GM23248 (cell line): ENCODE measurements around the gene ADAMTS17. TPM values are rescaled to one million over a fixed set of nuclear protein-coding genes. Genes with fewer than 3 reads are reported as not detected.

Experiments
- DNase-seq: peaks from one replicate; pipeline ENCODE4 v3.0.0-alpha.2; 2015
- H2AFZ ChIP-seq: fragments of 200-600 bp; sonication (generic); 2 replicates; pipeline ENCODE4 v1.6.1; 2016; ENCODE audit warnings: antibody characterized with exemption
- H3F3A ChIP-seq: fragments of 200-600 bp; sonication (generic); 2 replicates; pipeline ENCODE4 v1.6.1; 2016; ENCODE audit warnings: mild to moderate bottlenecking, antibody characterized with exemption, mixed run types; ENCODE audit not compliant: insufficient read depth
- H3K27ac ChIP-seq: fragments of 200-600 bp; sonication (generic); 2 replicates; pipeline ENCODE4 v1.5.1; 2016; ENCODE audit warnings: mild to moderate bottlenecking
- H3K27me3 ChIP-seq: fragments of 200-600 bp; sonication (generic); replicated peaks from 2 replicates; pipeline ENCODE4 v1.6.1; 2016; ENCODE audit warnings: mild to moderate bottlenecking; ENCODE audit not compliant: insufficient read depth
- H3K36me3 ChIP-seq: fragments of 200-600 bp; sonication (generic); 2 replicates; pipeline ENCODE4 v1.6.1; 2016; ENCODE audit warnings: low read depth, mild to moderate bottlenecking
- H3K4me1 ChIP-seq: fragments of 200-600 bp; sonication (generic); 2 replicates; pipeline ENCODE4 v1.6.1; 2016; ENCODE audit warnings: mild to moderate bottlenecking; ENCODE audit not compliant: insufficient read depth
- H3K4me2 ChIP-seq: fragments of 200-600 bp; sonication (generic); one replicate; pipeline ENCODE4 v1.6.1; 2016; ENCODE audit warnings: mild to moderate bottlenecking; ENCODE audit not compliant: unreplicated experiment
- H3K4me3 ChIP-seq: fragments of 200-600 bp; sonication (generic); 2 replicates; pipeline ENCODE4 v1.5.1; 2016; ENCODE audit warnings: mild to moderate bottlenecking
- H3K79me2 ChIP-seq: fragments of 200-600 bp; sonication (generic); 2 replicates; pipeline ENCODE4 v1.6.1; 2016; ENCODE audit warnings: mild to moderate bottlenecking; ENCODE audit not compliant: insufficient read depth
- H3K9ac ChIP-seq: fragments of 200-600 bp; sonication (generic); 2 replicates; pipeline ENCODE4 v1.6.1; 2016; ENCODE audit warnings: mild to moderate bottlenecking
- H3K9me2 ChIP-seq: fragments of 200-600 bp; sonication (generic); 2 replicates; pipeline ENCODE4 v1.6.1; 2016; ENCODE audit warnings: mixed run types, mild to moderate bottlenecking, moderate library complexity; ENCODE audit not compliant: insufficient read depth
- H3K9me3 ChIP-seq: fragments of 200-600 bp; sonication (generic); one replicate; pipeline ENCODE4 v1.6.1; 2017; ENCODE audit warnings: low read depth
- H4K20me1 ChIP-seq: fragments of 200-600 bp; sonication (generic); 2 replicates; pipeline ENCODE4 v1.6.0; 2016; ENCODE audit not compliant: insufficient read depth
- EZH2 ChIP-seq: fragments of 200-600 bp; sonication (generic); IDR thresholded peaks from 2 replicates; pipeline ENCODE4 v1.6.1; 2018; ENCODE audit warnings: antibody characterized with exemption, mild to moderate bottlenecking; ENCODE audit not compliant: insufficient read depth, poor library complexity, severe bottlenecking
- EZH2phosphoT487 ChIP-seq: fragments of 200-600 bp; sonication (generic); IDR thresholded peaks from 2 replicates; pipeline ENCODE4 v1.6.1; 2018; ENCODE audit warnings: antibody characterized with exemption, moderate library complexity, mild to moderate bottlenecking, low read depth; ENCODE audit not compliant: insufficient read depth
- WGBS, 2 experiments: methylation state at CpG; one replicate each; pipeline ENCODE4 v1.1.6; 2015 to 2017; ENCODE audit warnings: low lambda C conversion rate in 2 of 2, low coverage in 1 of 2; ENCODE audit errors: missing lambda C conversion rate in 2 of 2; 5-methylcytosine and 5-hydroxymethylcytosine counted together
- in situ Hi-C: fragments of 300-500 bp; cut with MboI; formaldehyde crosslinking; loops from 2 replicates; pipeline ENCODE4 v1.15.0; 2020
- polyA plus RNA-seq: library from polyadenylated mRNA; unstranded; fragments of >200 nt; fragmentation: Nextera tagmentation; extraction: Ambion mirVana; gene quantifications from 2 replicates; pipeline ENCODE4 v1.2.1, GENCODE V29; 2016
- total RNA-seq: library from RNA; depleted of rRNA; stranded (reverse); fragments of >200 nt; shearing (Covaris generic); gene quantifications from 2 replicates; pipeline ENCODE4 v1.2.3, GENCODE V29; 2014

Gene ADAMTS17
- total and polyA plus RNA-seq, 2 experiments from 2014 or later: not detected

GRCh38 chr15:100333236-100333635 lies 8.5 kb downstream of the ADAMTS17 start:
- Histone ChIP-seq H3K4me2 (no peak overlapping the region), H3K9me2 (no peaks in the 10 kb centered on the region), H3K27ac (no peak overlapping the region), H3K79me2 (no peaks in the 10 kb centered on the region), H3K4me1 (no peaks in the 10 kb centered on the region), H3K4me3 (no peak overlapping the region), H3K36me3 (no peaks in the 10 kb centered on the region), H3K9me3 (no peaks in the 10 kb centered on the region), H3F3A (no peaks in the 10 kb centered on the region), H3K9ac (no peak overlapping the region), H2AFZ (no peak overlapping the region), H4K20me1 (no peaks in the 10 kb centered on the region), H3K27me3 (no peaks in the 10 kb centered on the region)
- WGBS, 2 experiments: 59 to 63% methylated on average over 7 of the region's 7 CpGs
- in situ Hi-C loops: loop anchor here (25.0 kb wide), 2 partner anchors 679 to 1071 kb away; partner anchors contain the start of gene LRRC28
- TF ChIP-seq EZH2phosphoT487: no peak
- no peak for TF ChIP-seq EZH2
- no peak for DNase-seq

DNA sequence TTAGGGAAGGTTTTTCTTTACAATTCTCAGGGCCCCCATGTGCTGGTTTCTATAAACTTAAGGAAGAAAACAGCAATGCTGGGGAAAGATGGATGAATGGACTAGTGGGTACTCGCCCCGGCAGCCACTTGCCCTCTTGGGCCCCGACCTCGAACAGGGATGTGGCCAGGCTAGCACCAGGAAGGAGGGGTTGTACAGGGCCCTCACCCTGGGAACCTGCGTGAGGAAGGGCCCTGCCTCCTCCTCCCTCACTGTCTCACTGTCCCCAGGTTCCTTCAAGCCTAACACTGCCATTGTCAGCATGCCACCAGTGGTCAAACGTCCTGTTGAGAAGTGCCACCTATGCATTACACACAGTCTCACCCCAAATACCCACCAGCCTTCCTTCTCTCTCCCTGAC lies 9.1 kb downstream of the ADAMTS17 start:
- Histone ChIP-seq H3F3A (no peaks in the 10 kb centered on the region), H3K79me2 (no peaks in the 10 kb centered on the region), H4K20me1 (no peaks in the 10 kb centered on the region), H3K4me3 (no peak overlapping the region), H2AFZ (no peak overlapping the region), H3K4me1 (no peaks in the 10 kb centered on the region), H3K4me2 (no peak overlapping the region), H3K27me3 (no peaks in the 10 kb centered on the region), H3K36me3 (no peaks in the 10 kb centered on the region), H3K27ac (no peak overlapping the region), H3K9ac (no peak overlapping the region), H3K9me3 (no peaks in the 10 kb centered on the region), H3K9me2 (no peaks in the 10 kb centered on the region)
- no peak for DNase-seq
- no peak for TF ChIP-seq EZH2phosphoT487
- TF ChIP-seq EZH2: no peak
- 68 to 78% methylated on average over 6 of the region's 6 CpGs for WGBS, 2 experiments
- in situ Hi-C loops: loop anchor here (25.0 kb wide), 2 partner anchors 680 to 1070 kb away; partner anchors contain the start of gene LRRC28

GRCh38 chr15:100332231-100332630 lies 9.5 kb downstream of the ADAMTS17 start:
- no peak overlapping the region for H3K4me3 ChIP-seq
- no peaks in the 10 kb centered on the region for H3K9me3 ChIP-seq
- H2AFZ ChIP-seq: no peak overlapping the region
- no peak for DNase-seq
- no peaks in the 10 kb centered on the region for H4K20me1 ChIP-seq
- in situ Hi-C loops: loop anchor here (25.0 kb wide), 2 partner anchors 680 to 1070 kb away; partner anchors contain the start of gene LRRC28
- TF ChIP-seq EZH2phosphoT487: no peak
- no peak for TF ChIP-seq EZH2
- no peaks in the 10 kb centered on the region for H3K79me2 ChIP-seq
- no peaks in the 10 kb centered on the region for H3K36me3 ChIP-seq
- H3K9ac ChIP-seq: no peak overlapping the region
- no peaks in the 10 kb centered on the region for H3K27me3 ChIP-seq
- H3K4me2 ChIP-seq: no peak overlapping the region
- no peaks in the 10 kb centered on the region for H3K4me1 ChIP-seq
- H3K9me2 ChIP-seq: no peaks in the 10 kb centered on the region
- no peaks in the 10 kb centered on the region for H3F3A ChIP-seq
- 66 to 67% methylated on average over 13 of the region's 13 CpGs for WGBS, 2 experiments
- H3K27ac ChIP-seq: no peak overlapping the region

- DNase-seq: no peak
- Histone ChIP-seq H3K9me3 (no peaks in the 10 kb centered on the region), H3K36me3 (no peaks in the 10 kb centered on the region), H3K4me3 (no peak overlapping the region), H3F3A (no peaks in the 10 kb centered on the region), H4K20me1 (no peaks in the 10 kb centered on the region), H3K9ac (no peak overlapping the region), H3K4me2 (no peak overlapping the region), H3K79me2 (no peaks in the 10 kb centered on the region), H3K27ac (no peak overlapping the region), H2AFZ (no peak overlapping the region), H3K9me2 (no peaks in the 10 kb centered on the region), H3K4me1 (no peaks in the 10 kb centered on the region), H3K27me3 (no peaks in the 10 kb centered on the region)
- in situ Hi-C loops: loop anchor here (25.0 kb wide), 2 partner anchors 682 to 1068 kb away; partner anchors contain the start of gene LRRC28
- TF ChIP-seq EZH2: no peak
- TF ChIP-seq EZH2phosphoT487: no peak
- 49% methylated on average over 12 of the region's 12 CpGs for WGBS, 2 experiments
These were observed 11.1 kb downstream of the ADAMTS17 start for GRCh38 chr15:100330629-100331215.

DNA sequence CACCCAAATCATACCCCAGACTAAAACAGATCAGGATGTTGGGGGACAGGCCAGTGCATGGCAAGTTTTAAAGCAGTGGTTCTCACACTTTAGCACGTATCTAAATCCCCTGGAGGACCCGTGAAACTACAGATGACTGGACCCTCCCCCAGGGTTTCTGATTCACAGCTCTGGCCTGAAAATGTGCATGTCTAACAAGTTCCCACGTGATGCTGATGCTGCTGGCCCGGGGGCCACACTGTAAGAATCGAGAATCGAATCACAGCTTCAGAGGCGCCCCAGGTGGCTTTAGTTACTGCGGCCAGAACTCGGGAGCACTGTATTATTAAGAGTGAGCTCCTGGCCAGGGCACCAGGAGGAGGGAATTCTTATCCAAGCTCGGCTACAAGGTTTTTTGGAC lies 11.6 kb downstream of the ADAMTS17 start:
- H3K79me2 ChIP-seq: no peaks in the 10 kb centered on the region
- no peaks in the 10 kb centered on the region for H3K36me3 ChIP-seq
- no peak for DNase-seq
- no peaks in the 10 kb centered on the region for H4K20me1 ChIP-seq
- no peak overlapping the region for H3K4me2 ChIP-seq
- TF ChIP-seq EZH2 (no peak), EZH2phosphoT487 (no peak)
- no peaks in the 10 kb centered on the region for H3K4me1 ChIP-seq
- in situ Hi-C loops: loop anchor here (25.0 kb wide), 2 partner anchors 682 to 1068 kb away; partner anchors contain the start of gene LRRC28
- H2AFZ ChIP-seq: no peak overlapping the region
- 46 to 47% methylated on average over 10 of the region's 10 CpGs for WGBS, 2 experiments
- no peak overlapping the region for H3K4me3 ChIP-seq
- H3K9ac ChIP-seq: no peak overlapping the region
- no peaks in the 10 kb centered on the region for H3K27me3 ChIP-seq
- H3K27ac ChIP-seq: no peak overlapping the region
- H3K9me3 ChIP-seq: no peaks in the 10 kb centered on the region
- H3F3A ChIP-seq: no peaks in the 10 kb centered on the region
- no peaks in the 10 kb centered on the region for H3K9me2 ChIP-seq
